ENCODE measurements around the gene FADD.

DNA sequence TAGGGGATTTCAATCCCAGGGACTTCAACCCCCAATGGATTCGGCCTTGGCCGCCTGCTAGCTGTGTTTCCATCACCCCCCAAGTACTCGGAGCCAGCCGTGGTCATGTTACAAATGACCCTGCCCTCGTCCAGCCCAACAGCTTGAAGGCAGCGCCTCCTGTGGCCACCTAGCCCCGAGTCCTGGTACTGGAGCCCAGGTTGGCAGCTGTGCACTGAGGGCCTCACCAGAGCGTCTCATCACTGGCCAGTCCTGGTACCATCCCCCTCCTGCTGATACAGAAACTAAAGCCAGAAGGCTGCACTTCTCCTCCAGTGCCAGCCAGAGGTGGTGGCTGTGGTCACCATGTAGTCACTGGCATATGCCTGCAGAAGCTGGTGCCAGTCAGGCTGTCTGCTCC, 44.9 kb upstream of the FADD start:
- TF ChIP-seq BHLHE40 (IDR thresholded peaks at IDR 0.05; ENCODE audit: low read depth, low read length) = no peak
- TF ChIP-seq JUN (IDR thresholded peaks at IDR 0.05) = no peak
- no peak for TF ChIP-seq JUNB (IDR thresholded peaks at IDR 0.05)
- TF ChIP-seq REST (IDR thresholded peaks at IDR 0.05) = no peak
- no peak for TF ChIP-seq POLR2A (IDR thresholded peaks at IDR 0.05; ENCODE audit: low read length)
- no peak for TF ChIP-seq CTCF (IDR thresholded peaks at IDR 0.05)
- no peak for TF ChIP-seq EP300 (IDR thresholded peaks at IDR 0.05)
- no peak for TF ChIP-seq E2F6 (IDR thresholded peaks at IDR 0.05; ENCODE audit: borderline replicate concordance, low read depth)
- no peak for TF ChIP-seq NR3C1 (IDR thresholded peaks at IDR 0.05)

Data from A549 (cell line).